HG03571 (cell line): ENCODE data around the gene NTHL1.
"Not testable (repeated sequence)": the region's sequence is repeated elsewhere in the genome, so short reads cannot be mapped to it uniquely, and the experiment has no call there.

Experiments used
- ATAC-seq: cut with Tn5 transposase; IDR thresholded peaks from one replicate; pipeline ENCODE4 v1.9.1; 2021; ENCODE audit not compliant: unreplicated experiment

The NTHL1 gene

DNA sequence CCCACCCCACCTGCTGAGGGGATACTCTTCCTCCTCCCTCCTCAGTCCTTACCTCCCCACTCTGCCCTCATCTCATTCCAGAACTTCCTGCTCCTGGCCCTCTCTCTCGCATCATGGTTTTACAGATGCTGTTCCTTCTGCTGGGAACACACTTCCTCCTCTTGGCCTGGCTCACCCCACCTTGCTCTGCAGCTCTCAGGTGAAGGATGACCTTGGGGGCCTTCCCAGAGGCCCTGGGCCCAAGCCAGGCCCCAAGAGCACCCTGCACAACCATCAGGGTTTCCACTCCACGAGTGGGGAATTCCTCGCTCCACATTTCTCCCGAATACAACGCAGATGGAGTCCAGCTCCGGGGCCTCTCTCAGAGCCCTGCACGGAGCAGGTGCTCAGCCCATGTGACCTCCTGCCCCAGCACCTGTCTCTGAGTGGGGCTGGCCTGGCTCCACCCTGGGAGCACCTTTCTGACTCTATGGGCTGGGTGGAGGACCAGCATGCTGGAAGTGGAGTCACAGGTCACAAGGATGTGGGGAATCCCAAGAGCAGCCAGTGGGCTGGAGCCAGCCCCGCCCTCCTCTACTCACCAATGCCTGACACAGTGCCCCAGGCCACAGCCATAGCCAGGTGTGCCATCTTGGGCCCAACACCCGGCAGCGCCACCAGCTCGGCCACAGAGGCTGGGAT lies 4.5 kb downstream of the NTHL1 start:
- ATAC-seq: no peak

DNA sequence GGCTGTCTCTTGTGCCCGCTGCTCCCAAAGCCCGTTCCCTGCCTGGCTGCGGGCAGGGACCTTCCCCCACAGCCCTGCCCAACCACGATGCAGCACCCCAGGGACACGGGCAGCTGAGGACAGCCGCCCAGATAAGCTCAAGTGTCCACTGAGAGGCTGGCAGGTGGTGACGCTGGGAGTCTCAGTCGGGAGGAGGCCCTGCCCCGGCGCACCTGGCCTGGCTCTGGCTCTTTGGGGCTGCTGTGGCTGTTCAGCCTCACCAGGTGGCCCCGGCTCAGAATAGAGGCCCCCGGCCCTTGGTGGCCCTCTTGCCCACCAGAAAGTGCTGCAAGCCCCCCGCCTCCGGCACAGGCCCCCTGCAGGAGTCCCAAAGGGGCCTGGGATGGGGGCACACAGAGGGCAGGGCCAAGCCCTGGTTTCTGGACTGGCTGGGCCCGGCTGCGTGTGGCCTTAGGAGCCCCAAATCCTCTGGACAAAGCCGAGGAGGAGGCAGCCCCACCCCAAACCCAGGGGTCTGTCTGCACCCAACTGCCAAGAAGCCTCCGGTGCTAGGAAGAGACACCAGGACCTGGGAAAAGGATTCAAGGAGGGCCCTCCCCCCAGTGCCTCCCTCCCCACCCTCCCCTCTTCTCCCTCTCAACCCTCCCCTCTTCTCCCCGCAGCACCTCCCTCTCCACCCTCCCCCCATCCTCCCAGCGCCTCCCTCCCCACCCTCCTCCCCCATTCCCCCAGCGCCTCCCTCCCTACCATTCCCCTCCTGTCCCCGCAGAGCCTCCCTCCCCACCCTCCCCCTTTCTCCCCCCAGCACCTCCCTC lies 5.3 kb downstream of the NTHL1 start:
- ATAC-seq: no peak

DNA sequence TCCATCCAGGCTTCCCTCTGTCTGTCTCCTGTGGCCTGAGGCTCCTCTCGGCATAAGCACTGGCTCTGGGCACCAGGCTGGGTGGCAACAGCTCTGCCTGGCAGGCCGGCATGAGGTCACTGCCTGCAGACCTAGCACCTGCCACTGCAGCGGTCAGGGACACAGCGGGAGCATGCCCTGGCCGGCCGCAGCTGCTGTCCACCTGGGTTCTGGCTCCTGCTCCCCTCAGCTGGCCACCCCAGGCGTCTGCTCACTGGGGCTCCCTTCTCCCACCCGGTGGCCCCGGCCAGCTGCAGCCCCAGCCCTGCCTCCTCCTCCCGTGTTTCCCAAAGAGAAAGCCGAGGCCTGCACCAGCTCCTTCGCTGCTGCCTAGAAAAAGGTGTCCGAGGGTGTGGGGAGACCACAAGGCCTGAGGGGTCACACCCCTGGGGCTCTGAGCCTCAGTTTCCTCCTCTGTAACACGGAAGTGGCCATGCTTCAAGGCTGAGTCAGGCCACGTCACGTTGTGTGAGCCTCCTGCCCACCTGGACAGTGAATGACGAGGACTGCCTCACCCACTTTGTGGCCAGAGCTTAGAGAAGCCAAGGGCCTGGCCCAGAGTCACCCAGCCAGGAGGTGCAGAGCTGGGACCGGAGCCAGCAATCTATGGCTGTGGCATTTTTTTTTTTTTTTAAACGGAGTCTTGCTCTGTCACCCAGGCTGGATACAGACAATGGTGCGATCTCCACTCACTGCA lies 6.7 kb downstream of the NTHL1 start:
- no peak for ATAC-seq

DNA sequence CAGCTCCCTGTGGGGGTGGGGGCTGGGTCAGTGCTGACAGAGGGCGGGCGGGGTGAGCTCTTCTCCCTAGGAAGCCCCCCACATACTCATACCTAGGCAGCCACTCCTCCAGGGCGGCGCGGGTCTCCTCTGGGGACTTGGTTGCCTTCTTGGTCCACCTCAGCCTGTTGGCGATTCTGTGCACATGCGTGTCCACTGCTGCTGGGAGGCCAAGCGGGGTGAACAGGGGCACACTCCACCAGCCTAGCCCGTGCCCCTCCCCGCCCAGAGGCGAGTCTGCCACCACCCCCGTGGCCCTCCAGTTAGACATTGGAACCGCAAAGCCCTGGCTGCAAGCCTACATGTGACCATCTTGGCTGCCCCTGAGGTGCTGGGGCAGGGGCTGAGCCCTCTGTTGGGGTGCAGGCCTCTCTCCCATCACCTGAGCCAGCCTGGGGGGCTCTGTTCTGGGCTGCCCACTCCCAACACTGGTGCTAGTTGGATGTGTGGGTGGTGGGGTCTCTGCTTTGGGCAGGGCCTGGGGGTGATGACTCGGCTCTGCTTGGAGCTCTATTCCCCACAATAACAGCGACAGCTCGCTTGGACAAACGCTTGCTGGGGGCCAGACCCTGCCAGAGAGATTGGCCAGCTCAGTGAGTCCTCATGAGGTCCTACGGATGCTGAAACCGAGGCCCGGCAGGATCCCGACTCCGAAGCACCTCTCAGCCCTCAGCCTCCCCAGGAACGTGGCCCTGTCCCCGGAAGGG lies 7.4 kb downstream of the NTHL1 start:
- no peak for ATAC-seq

- no peak for ATAC-seq
These were observed 8.2 kb downstream of the NTHL1 start for GRCh38 chr16:2039274-2040031.

GRCh38 chr16:2038382-2039231 lies 9.0 kb downstream of the NTHL1 start:
- ATAC-seq: no peak

GRCh38 chr16:2037647-2038381 lies 9.8 kb downstream of the NTHL1 start:
- no peak for ATAC-seq

DNA sequence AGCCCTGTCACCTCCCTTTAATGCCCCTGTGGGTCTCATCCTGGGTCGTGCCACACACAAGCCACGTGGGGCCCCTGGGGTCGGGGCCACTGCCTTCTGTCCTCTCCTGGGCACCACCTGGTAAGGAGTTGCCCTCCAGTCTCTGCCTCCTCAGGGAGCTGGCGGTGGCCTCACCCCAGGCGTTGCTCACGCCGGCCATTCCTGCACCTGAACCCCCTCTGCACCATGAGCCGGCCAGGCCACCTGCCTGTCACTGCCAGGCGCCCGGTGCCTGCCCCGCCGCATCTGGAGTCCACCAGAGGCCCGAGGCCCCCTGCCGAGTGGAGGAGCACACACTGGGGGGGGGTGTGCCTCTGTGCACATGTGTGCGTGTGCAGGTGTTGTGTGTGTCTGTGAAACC lies 10.5 kb downstream of the NTHL1 start:
- no peak for ATAC-seq

- ATAC-seq: no peak
These were observed 11.3 kb downstream of the NTHL1 start for GRCh38 chr16:2036200-2036966.

GRCh38 chr16:2035431-2036199 lies 12.0 kb downstream of the NTHL1 start:
- no peak for ATAC-seq

DNA sequence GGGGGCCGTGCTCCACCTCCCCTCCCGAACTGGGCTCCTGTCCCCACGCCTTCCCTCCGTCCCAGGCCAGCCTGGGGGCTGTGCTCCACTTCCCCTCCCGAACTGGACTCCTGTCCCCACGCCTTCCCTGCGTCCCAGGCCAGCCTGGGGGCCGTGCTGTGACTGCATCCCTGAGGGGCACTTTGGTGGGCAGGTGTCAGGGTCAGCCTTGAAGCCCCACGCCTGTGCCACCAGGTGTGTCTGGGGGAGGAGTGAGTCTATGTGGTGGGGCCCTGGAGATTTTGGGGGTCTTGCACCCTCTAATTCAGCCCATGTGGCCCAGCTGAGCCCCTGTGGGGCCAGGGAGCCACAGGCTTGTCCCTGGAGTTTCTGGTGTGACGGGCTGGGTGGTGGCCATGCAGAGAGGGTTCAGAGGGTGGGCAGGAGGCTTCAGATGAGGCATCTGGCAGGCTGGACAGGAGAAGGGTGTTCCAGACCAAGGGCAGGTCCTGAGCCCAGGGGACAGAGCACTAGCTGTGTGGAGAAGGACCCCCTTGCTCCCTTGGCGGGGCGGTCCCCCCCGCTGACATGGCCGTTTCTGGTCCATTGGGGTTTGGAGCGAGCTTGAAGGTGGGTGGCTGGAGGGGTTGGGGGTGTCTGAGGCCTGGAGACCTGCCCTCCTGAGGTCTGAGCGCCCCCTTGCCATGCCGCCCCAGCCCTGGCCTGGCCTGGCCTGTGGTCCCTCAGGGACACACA lies 12.8 kb downstream of the NTHL1 start:
- no peak for ATAC-seq

GRCh38 chr16:2033909-2034695 lies 13.5 kb downstream of the NTHL1 start:
- ATAC-seq: not testable (repeated sequence)

DNA sequence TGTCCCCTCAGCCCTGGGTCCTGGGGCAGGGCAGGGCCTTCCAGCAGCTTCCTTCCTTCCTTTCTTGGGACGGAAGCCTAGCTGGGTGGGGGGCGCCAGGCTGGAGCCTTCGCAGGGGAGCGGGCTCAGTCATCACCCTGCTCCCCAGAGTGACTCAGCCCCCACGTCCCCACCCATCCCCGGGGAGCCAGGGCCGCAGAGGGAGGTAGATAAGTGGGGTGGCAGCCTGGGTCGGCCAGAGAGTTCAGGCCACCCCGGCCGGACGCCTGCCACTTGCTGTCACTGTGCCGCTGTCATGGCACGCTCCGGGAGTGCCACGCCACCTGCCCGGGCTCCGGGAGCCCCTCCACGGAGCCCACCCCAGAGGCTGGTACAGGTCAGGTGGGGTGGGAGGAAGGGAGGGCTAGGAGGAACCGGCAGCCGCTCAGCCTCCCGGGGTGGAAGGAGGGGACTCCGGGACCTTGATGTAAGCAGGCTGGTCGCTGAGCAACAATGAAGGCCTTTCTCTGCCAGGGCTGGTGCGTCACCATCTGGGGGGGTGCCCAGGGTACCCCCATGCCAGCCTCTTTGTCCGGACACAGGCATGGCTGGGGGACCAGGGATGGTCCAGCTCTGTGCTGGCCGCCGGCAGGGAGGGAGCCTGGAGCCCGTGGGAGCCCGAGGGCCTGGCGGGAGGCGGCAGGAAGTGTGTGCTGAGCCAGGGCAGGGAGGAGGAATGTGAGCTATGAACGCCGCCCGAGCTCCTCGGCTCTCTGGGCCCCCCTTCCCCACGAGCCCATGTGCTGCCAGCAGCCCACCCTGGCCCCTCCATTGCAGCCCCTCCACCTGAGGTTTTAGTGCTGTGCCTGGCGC lies 14.4 kb downstream of the NTHL1 start:
- no peak for ATAC-seq

GRCh38 chr16:2032285-2033056 lies 15.2 kb downstream of the NTHL1 start:
- ATAC-seq: no peak
